ENCODE results near the gene C1QTNF12. TPM values are rescaled to one million over a fixed set of nuclear protein-coding genes. Genes with fewer than 3 reads are reported as not detected.

Gene C1QTNF12
- total and polyA plus RNA-seq, 2 experiments from 2014 or later: 4.1 to 4.2 TPM

GRCh38 chr1:1287288-1288110, 41.0 kb upstream of the C1QTNF12 start (continued):
- TF ChIP-seq, protein P1, sequence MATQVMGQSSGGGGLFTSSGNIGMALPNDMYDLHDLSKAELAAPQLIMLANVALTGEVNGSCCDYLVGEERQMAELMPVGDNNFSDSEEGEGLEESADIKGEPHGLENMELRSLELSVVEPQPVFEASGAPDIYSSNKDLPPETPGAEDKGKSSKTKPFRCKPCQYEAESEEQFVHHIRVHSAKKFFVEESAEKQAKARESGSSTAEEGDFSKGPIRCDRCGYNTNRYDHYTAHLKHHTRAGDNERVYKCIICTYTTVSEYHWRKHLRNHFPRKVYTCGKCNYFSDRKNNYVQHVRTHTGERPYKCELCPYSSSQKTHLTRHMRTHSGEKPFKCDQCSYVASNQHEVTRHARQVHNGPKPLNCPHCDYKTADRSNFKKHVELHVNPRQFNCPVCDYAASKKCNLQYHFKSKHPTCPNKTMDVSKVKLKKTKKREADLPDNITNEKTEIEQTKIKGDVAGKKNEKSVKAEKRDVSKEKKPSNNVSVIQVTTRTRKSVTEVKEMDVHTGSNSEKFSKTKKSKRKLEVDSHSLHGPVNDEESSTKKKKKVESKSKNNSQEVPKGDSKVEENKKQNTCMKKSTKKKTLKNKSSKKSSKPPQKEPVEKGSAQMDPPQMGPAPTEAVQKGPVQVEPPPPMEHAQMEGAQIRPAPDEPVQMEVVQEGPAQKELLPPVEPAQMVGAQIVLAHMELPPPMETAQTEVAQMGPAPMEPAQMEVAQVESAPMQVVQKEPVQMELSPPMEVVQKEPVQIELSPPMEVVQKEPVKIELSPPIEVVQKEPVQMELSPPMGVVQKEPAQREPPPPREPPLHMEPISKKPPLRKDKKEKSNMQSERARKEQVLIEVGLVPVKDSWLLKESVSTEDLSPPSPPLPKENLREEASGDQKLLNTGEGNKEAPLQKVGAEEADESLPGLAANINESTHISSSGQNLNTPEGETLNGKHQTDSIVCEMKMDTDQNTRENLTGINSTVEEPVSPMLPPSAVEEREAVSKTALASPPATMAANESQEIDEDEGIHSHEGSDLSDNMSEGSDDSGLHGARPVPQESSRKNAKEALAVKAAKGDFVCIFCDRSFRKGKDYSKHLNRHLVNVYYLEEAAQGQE (IDR thresholded peaks at IDR 0.05; ENCODE audit: unreplicated experiment): no peak
- TF ChIP-seq EZH2phosphoT487 (IDR thresholded peaks at IDR 0.05; ENCODE audit: unreplicated experiment): no peak
- no peak for TF ChIP-seq CTCF (conservative IDR thresholded peaks at IDR 0.05; ENCODE audit: low read depth in 2 of 2)

DNA sequence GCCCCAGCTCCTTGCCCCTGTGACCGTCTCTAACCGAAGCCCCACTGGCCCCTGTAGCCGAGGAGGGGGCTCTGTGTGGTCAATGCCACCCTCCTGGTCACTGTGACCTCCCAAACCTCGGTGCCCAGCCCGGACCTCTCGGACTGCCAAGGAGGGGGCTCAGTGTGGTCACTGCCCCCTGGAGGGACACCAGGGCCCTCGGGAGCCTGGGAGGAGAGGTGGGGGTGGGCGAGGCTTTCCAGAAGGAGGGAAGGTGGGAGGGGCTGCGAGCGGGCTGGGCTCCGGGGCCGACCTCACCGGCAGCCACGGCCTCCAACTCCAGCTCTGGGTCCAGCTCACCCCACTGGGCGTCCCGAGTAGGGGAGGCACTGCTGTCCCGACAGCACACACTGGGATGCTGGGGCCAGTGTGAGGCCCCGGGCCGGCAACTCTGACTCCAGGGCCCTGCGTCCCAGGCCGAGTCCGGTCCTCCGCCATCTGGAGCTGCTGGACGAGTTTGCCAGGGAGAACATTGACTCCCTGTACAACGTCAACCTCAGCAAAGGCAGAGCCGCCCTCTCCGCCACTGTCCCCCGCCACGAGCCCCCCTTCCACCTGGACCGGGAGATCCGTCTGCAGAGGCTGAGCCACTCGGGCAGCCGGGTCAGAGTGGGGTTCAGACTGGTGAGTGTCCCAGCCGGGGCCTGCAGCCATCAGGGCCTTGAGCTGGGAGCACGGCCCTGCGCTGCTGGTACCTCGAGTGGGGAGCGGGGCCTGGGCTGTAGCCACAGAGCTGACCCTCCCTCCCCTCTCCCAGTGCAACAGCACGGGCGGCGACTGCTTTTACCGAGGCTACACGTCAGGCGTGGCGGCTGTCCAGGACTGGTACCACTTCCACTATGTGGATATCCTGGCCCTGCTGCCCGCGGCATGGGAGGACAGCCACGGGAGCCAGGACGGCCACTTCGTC, 40.1 kb upstream of the C1QTNF12 start:
- H3K4me3 ChIP-seq: no peak overlapping the region
- H4K20me1 ChIP-seq (replicated peaks; ENCODE audit: insufficient read depth): no peaks in the 10 kb centered on the region
- no peaks in the 10 kb centered on the region for H3F3A ChIP-seq (replicated peaks; ENCODE audit: low read depth)
- no peaks in the 10 kb centered on the region for H3K27me3 ChIP-seq (ENCODE audit: insufficient read depth)
- no peaks in the 10 kb centered on the region for H3K36me3 ChIP-seq (ENCODE audit: insufficient read depth)
- H2AFZ ChIP-seq: no peak overlapping the region
- DNase-seq (ENCODE audit: low spot score): no peak
- Mint-ChIP-seq H3K9me3 (peaks cover 3% of the 10 kb centered on the region; the same call in 2 of the 3 replicates), H3K27me3 (ENCODE audit: insufficient read depth, low read depth, poor library complexity) (peaks cover 10% of the 10 kb centered on the region), H3K27ac (no peak overlapping the region), H3K4me1 (no peaks in the 10 kb centered on the region; the same call in 2 of the 3 replicates), H3K36me3 (ENCODE audit: low read depth) (no peaks in the 10 kb centered on the region), H3K4me3 (no peak overlapping the region)
- H3K27ac ChIP-seq (ENCODE audit: low read depth): no peak overlapping the region
- no peak for ATAC-seq
- H3K9me2 ChIP-seq (ENCODE audit: insufficient read depth): no peaks in the 10 kb centered on the region
- no peaks in the 10 kb centered on the region for H3K79me2 ChIP-seq (replicated peaks; ENCODE audit: insufficient read depth)
- no peak overlapping the region for H3K4me2 ChIP-seq
- no peaks in the 10 kb centered on the region for H3K4me1 ChIP-seq (ENCODE audit: insufficient read depth)
- TF ChIP-seq CTCF (conservative IDR thresholded peaks at IDR 0.05; ENCODE audit: low read depth in 2 of 2): no peak
- no peak for TF ChIP-seq NANOG (IDR thresholded peaks at IDR 0.05; ENCODE audit: borderline replicate concordance)
- TF ChIP-seq ZNF114 (CRISPR knock-in tag; IDR thresholded peaks at IDR 0.05): no peak
- TF ChIP-seq, protein P1 (IDR thresholded peaks at IDR 0.05; ENCODE audit: unreplicated experiment): no peak
- TF ChIP-seq, protein P2, sequence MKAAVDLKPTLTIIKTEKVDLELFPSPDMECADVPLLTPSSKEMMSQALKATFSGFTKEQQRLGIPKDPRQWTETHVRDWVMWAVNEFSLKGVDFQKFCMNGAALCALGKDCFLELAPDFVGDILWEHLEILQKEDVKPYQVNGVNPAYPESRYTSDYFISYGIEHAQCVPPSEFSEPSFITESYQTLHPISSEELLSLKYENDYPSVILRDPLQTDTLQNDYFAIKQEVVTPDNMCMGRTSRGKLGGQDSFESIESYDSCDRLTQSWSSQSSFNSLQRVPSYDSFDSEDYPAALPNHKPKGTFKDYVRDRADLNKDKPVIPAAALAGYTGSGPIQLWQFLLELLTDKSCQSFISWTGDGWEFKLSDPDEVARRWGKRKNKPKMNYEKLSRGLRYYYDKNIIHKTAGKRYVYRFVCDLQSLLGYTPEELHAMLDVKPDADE (IDR thresholded peaks at IDR 0.05): no peak
- no peak for TF ChIP-seq EZH2phosphoT487 (IDR thresholded peaks at IDR 0.05; ENCODE audit: unreplicated experiment)
- no peak for TF ChIP-seq EZH2 (IDR thresholded peaks at IDR 0.05; ENCODE audit: low read depth, unreplicated experiment)
- no peak for TF ChIP-seq JUNB (IDR thresholded peaks at IDR 0.05; ENCODE audit: unreplicated experiment)
- TF ChIP-seq CREB1 (CRISPR knock-in tag; IDR thresholded peaks at IDR 0.05; ENCODE audit: low read depth): no peak
- TF ChIP-seq POLR2AphosphoS5 (IDR thresholded peaks at IDR 0.05; ENCODE audit: low read depth): no peak
- no peak for TF ChIP-seq ZNF331 (CRISPR knock-in tag; IDR thresholded peaks at IDR 0.05; ENCODE audit: low read depth)
- TF ChIP-seq STAT1 (IDR thresholded peaks at IDR 0.05; ENCODE audit: unreplicated experiment): no peak
